Astrocyte (in vitro differentiated cells and primary cell): ENCODE measurements around the gene FHIT. TPM values are rescaled to one million over a fixed set of nuclear protein-coding genes. Genes with fewer than 3 reads are reported as not detected.

ENCODE experiments used
- DNase-seq: peaks from one replicate; pipeline ENCODE4 v3.0.0-alpha.2; 2010; ENCODE audit warnings: low read depth
- FAIRE-seq: peaks from 2 replicates; lab custom pipeline; 2011; peaks lifted over from hg19 to GRCh38; lab: Jason Lieb, UNC
- H2AFZ ChIP-seq: 2 replicates; pipeline ENCODE4 v1.6.0; 2012; ENCODE audit warnings: low read depth, low read length, inconsistent platforms
- H3K27ac ChIP-seq: 2 replicates; pipeline ENCODE4 v1.5.1; 2011; ENCODE audit warnings: low read depth, low read length, inconsistent platforms
- H3K27me3 ChIP-seq: 2 replicates; pipeline ENCODE4 v1.6.0; 2011; ENCODE audit warnings: low read length, inconsistent platforms; ENCODE audit not compliant: insufficient read depth
- H3K36me3 ChIP-seq: 2 replicates; pipeline ENCODE4 v1.5.1; 2011; ENCODE audit warnings: low read length, inconsistent platforms; ENCODE audit not compliant: insufficient read depth
- H3K4me1 ChIP-seq: 2 replicates; pipeline ENCODE4 v1.5.1; 2011; ENCODE audit warnings: low read length, inconsistent platforms; ENCODE audit not compliant: insufficient read depth
- H3K4me2 ChIP-seq: 2 replicates; pipeline ENCODE4 v1.6.0; 2012; ENCODE audit warnings: low read length, inconsistent platforms
- H3K4me3 ChIP-seq: 2 replicates; pipeline ENCODE4 v1.5.1; 2011; ENCODE audit warnings: low read depth, mild to moderate bottlenecking, low read length, inconsistent platforms; ENCODE audit not compliant: insufficient read depth
- H3K79me2 ChIP-seq: 2 replicates; pipeline ENCODE4 v1.6.0; 2012; ENCODE audit warnings: mild to moderate bottlenecking, low read length, inconsistent platforms; ENCODE audit not compliant: insufficient read depth
- H3K9ac ChIP-seq: 2 replicates; pipeline ENCODE4 v1.6.0; 2012; ENCODE audit warnings: mild to moderate bottlenecking, low read length, inconsistent platforms
- H3K9me3 ChIP-seq: 2 replicates; pipeline ENCODE4 v1.5.1; 2012; ENCODE audit warnings: low read depth, mild to moderate bottlenecking, low read length, inconsistent platforms; ENCODE audit not compliant: insufficient read depth
- H4K20me1 ChIP-seq: 2 replicates; pipeline ENCODE4 v1.6.0; 2012; ENCODE audit warnings: low read length, inconsistent platforms; ENCODE audit not compliant: insufficient read depth
- H3K27ac Mint-ChIP-seq: one replicate; pipeline ENCODE4 v1.8.0; 2021; ENCODE audit warnings: mild to moderate bottlenecking, mixed read lengths; ENCODE audit not compliant: unreplicated experiment
- H3K27me3 Mint-ChIP-seq: one replicate; pipeline ENCODE4 v1.8.0; 2021; ENCODE audit warnings: low read depth, mixed read lengths; ENCODE audit not compliant: unreplicated experiment
- H3K36me3 Mint-ChIP-seq: one replicate; pipeline ENCODE4 v1.8.0; 2021; ENCODE audit warnings: low read depth, mixed read lengths; ENCODE audit not compliant: unreplicated experiment
- H3K4me1 Mint-ChIP-seq: one replicate; pipeline ENCODE4 v1.8.0; 2021; ENCODE audit warnings: low read depth, mixed read lengths; ENCODE audit not compliant: unreplicated experiment
- H3K4me3 Mint-ChIP-seq: one replicate; pipeline ENCODE4 v1.8.0; 2021; ENCODE audit warnings: mild to moderate bottlenecking, moderate library complexity, mixed read lengths; ENCODE audit not compliant: unreplicated experiment
- H3K9me3 Mint-ChIP-seq: one replicate; pipeline ENCODE4 v1.8.0; 2021; ENCODE audit warnings: mild to moderate bottlenecking, mixed read lengths; ENCODE audit not compliant: unreplicated experiment
- EZH2 ChIP-seq: IDR thresholded peaks from 2 replicates; pipeline ENCODE4 v1.6.1; 2012; ENCODE audit warnings: mild to moderate bottlenecking, low read length, inconsistent platforms; ENCODE audit not compliant: insufficient read depth
- total RNA-seq: library from RNA; stranded (reverse); gene quantifications from 2 replicates; pipeline ENCODE4 v1.2.1, GENCODE V29; 2021
- TF ChIP-seq, protein P1 (sequence below): IDR thresholded peaks from 2 replicates; pipeline ENCODE4 v1.5.1; 2011; ENCODE audit warnings: low read depth, mild to moderate bottlenecking, inconsistent platforms, low read length, moderate library complexity; ENCODE audit not compliant: insufficient read depth

The FHIT gene
- total RNA-seq, 1 donor from 2014 or later, result 6.7 TPM

DNA sequence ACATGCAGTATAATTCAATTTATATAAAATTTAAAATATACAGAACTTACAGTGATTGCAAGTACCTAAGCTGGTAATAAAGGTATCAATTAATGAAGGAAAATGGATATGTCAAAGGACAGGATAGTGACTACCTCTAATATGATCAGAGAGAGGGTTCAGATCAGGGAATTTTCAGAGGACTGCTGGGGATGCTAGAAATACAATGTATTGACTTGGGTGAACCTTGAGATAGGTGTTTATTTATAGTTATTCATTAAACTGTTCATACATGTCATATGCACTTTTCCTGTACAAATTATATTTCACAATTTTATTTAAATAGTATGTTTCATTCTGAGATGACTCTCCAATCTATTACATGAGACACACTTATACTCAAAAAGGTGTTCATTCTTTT, 554.1 kb downstream of the FHIT start:
- Histone ChIP-seq H3K4me2 (no peak overlapping the region), H3K4me3 (no peak overlapping the region), H3K27me3 (no peaks in the 10 kb centered on the region), H3K36me3 (no peaks in the 10 kb centered on the region), H4K20me1 (no peaks in the 10 kb centered on the region), H2AFZ (no peak overlapping the region), H3K79me2 (no peaks in the 10 kb centered on the region), H3K9me3 (no peaks in the 10 kb centered on the region), H3K27ac (no peak overlapping the region), H3K9ac (no peak overlapping the region), H3K4me1 (no peaks in the 10 kb centered on the region)
- H3K27me3 Mint-ChIP-seq, result no peaks in the 10 kb centered on the region
- no peak for FAIRE-seq
- H3K4me1 Mint-ChIP-seq, result peaks cover 10% of the 10 kb centered on the region
- no peak overlapping the region for H3K27ac Mint-ChIP-seq
- no peaks in the 10 kb centered on the region for H3K36me3 Mint-ChIP-seq
- DNase-seq, result no peak
- no peak overlapping the region for H3K4me3 Mint-ChIP-seq
- no peak for TF ChIP-seq EZH2
- TF ChIP-seq, protein P1, sequence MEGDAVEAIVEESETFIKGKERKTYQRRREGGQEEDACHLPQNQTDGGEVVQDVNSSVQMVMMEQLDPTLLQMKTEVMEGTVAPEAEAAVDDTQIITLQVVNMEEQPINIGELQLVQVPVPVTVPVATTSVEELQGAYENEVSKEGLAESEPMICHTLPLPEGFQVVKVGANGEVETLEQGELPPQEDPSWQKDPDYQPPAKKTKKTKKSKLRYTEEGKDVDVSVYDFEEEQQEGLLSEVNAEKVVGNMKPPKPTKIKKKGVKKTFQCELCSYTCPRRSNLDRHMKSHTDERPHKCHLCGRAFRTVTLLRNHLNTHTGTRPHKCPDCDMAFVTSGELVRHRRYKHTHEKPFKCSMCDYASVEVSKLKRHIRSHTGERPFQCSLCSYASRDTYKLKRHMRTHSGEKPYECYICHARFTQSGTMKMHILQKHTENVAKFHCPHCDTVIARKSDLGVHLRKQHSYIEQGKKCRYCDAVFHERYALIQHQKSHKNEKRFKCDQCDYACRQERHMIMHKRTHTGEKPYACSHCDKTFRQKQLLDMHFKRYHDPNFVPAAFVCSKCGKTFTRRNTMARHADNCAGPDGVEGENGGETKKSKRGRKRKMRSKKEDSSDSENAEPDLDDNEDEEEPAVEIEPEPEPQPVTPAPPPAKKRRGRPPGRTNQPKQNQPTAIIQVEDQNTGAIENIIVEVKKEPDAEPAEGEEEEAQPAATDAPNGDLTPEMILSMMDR, result no peak
- no peaks in the 10 kb centered on the region for H3K9me3 Mint-ChIP-seq

- H3K4me2 ChIP-seq, result no peak overlapping the region
- FAIRE-seq (no peak), DNase-seq (no peak)
- TF ChIP-seq, protein P1, result no peak
- no peaks in the 10 kb centered on the region for H3K36me3 Mint-ChIP-seq
- H3K79me2 ChIP-seq, result no peaks in the 10 kb centered on the region
- H3K4me1 ChIP-seq, result no peaks in the 10 kb centered on the region
- no peak overlapping the region for H3K27ac ChIP-seq
- H2AFZ ChIP-seq, result no peak overlapping the region
- no peaks in the 10 kb centered on the region for H3K27me3 ChIP-seq
- no peaks in the 10 kb centered on the region for H3K27me3 Mint-ChIP-seq
- H3K27ac Mint-ChIP-seq, result no peak overlapping the region
- no peaks in the 10 kb centered on the region for H3K9me3 Mint-ChIP-seq
- H3K9ac ChIP-seq, result no peak overlapping the region
- no peak overlapping the region for H3K4me3 ChIP-seq
- H3K4me1 Mint-ChIP-seq, result peaks cover 8% of the 10 kb centered on the region
- H3K36me3 ChIP-seq, result no peaks in the 10 kb centered on the region
- no peaks in the 10 kb centered on the region for H4K20me1 ChIP-seq
- no peaks in the 10 kb centered on the region for H3K9me3 ChIP-seq
- no peak overlapping the region for H3K4me3 Mint-ChIP-seq
Measured at GRCh38 chr3:60696428-60697125, 554.7 kb downstream of the FHIT start.

DNA sequence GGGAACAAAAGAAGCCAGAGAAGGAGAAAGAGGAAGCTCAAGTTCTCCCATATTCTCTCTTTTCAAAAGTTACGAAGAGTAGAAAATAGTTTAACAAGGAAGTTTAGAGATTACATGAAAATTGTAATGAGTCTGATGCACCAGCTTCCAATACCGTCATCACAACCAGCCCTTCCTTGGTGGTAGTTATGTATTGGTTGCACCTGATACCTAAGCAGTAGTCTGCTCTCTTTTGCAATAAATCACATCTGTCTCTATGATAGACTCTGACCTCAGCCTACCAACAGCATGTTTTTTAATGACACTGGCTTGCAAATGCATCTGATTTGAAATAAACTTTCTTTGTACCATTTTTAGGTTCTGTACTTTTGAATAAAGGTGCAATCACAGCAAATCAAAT, 575.8 kb downstream of the FHIT start:
- Mint-ChIP-seq H3K4me1 (no peaks in the 10 kb centered on the region), H3K27me3 (no peaks in the 10 kb centered on the region), H3K36me3 (no peaks in the 10 kb centered on the region), H3K4me3 (no peak overlapping the region), H3K9me3 (no peaks in the 10 kb centered on the region), H3K27ac (no peak overlapping the region)
- Histone ChIP-seq H3K27ac (no peak overlapping the region), H3K4me2 (no peak overlapping the region), H3K4me1 (no peaks in the 10 kb centered on the region), H2AFZ (no peak overlapping the region), H4K20me1 (no peaks in the 10 kb centered on the region), H3K36me3 (no peaks in the 10 kb centered on the region), H3K9ac (no peak overlapping the region), H3K4me3 (no peak overlapping the region), H3K79me2 (no peaks in the 10 kb centered on the region), H3K27me3 (no peaks in the 10 kb centered on the region), H3K9me3 (no peaks in the 10 kb centered on the region)
- FAIRE-seq, result no peak
- TF ChIP-seq, protein P1, result no peak
- TF ChIP-seq EZH2, result no peak
- no peak for DNase-seq
